ENCODE data around the gene RAB32.

RAB32 gene

GRCh38 chr6:146594495-146594894 lies 50.9 kb downstream of the RAB32 start:
- H3K9me2 ChIP-seq (ENCODE audit: low read depth, low read length): no peaks in the 10 kb centered on the region
- H3K4me3 ChIP-seq (ENCODE audit: low read depth, low read length, poor library complexity, severe bottlenecking): no peak overlapping the region
- no peak overlapping the region for H3K4me2 ChIP-seq (ENCODE audit: low read length)
- H3K27me3 ChIP-seq (ENCODE audit: insufficient read depth, low read length): no peaks in the 10 kb centered on the region
- no peak overlapping the region for H2AFZ ChIP-seq (ENCODE audit: low read length)
- H3K36me3 ChIP-seq (ENCODE audit: insufficient read depth, low read length): no peaks in the 10 kb centered on the region
- H3F3A ChIP-seq (ENCODE audit: insufficient read depth, low read length): no peaks in the 10 kb centered on the region
- H3K9ac ChIP-seq (ENCODE audit: low read length): no peak overlapping the region
- H4K20me1 ChIP-seq (ENCODE audit: insufficient read depth, low read length): no peaks in the 10 kb centered on the region
- H3K27ac ChIP-seq (ENCODE audit: low read depth, low read length, poor library complexity, severe bottlenecking): no peak overlapping the region
- H3K9me3 ChIP-seq (ENCODE audit: low read length): no peaks in the 10 kb centered on the region
- H3K4me1 ChIP-seq (ENCODE audit: insufficient read depth, low read length, severe bottlenecking): no peaks in the 10 kb centered on the region
- no peaks in the 10 kb centered on the region for H3K79me2 ChIP-seq (ENCODE audit: insufficient read depth, low read length)
- TF ChIP-seq EZH2 (IDR thresholded peaks at IDR 0.05; ENCODE audit: borderline replicate concordance, low read length): no peak

- TF ChIP-seq CTCF (IDR thresholded peaks at IDR 0.05; ENCODE audit: low read length) (no peak), EZH2 (IDR thresholded peaks at IDR 0.05; ENCODE audit: borderline replicate concordance, low read length) (no peak)
- no peaks in the 10 kb centered on the region for H4K20me1 ChIP-seq (ENCODE audit: insufficient read depth, low read length)
- no peak overlapping the region for H3K27ac ChIP-seq (ENCODE audit: low read depth, low read length, poor library complexity, severe bottlenecking)
- no peaks in the 10 kb centered on the region for H3F3A ChIP-seq (ENCODE audit: insufficient read depth, low read length)
- H3K4me2 ChIP-seq (ENCODE audit: low read length): no peak overlapping the region
- H3K79me2 ChIP-seq (ENCODE audit: insufficient read depth, low read length): no peaks in the 10 kb centered on the region
- no peaks in the 10 kb centered on the region for H3K36me3 ChIP-seq (ENCODE audit: insufficient read depth, low read length)
- H3K4me1 ChIP-seq (ENCODE audit: insufficient read depth, low read length, severe bottlenecking): no peaks in the 10 kb centered on the region
- H3K27me3 ChIP-seq (ENCODE audit: insufficient read depth, low read length): no peaks in the 10 kb centered on the region
- no peak overlapping the region for H2AFZ ChIP-seq (ENCODE audit: low read length)
- no peaks in the 10 kb centered on the region for H3K9me3 ChIP-seq (ENCODE audit: low read length)
- H3K4me3 ChIP-seq (ENCODE audit: low read depth, low read length, poor library complexity, severe bottlenecking): no peak overlapping the region
- no peak overlapping the region for H3K9ac ChIP-seq (ENCODE audit: low read length)
- H3K9me2 ChIP-seq (ENCODE audit: low read depth, low read length): no peaks in the 10 kb centered on the region
Observed at GRCh38 chr6:146595972-146596731, 52.5 kb downstream of the RAB32 start.

- Histone ChIP-seq H3K4me1 (ENCODE audit: insufficient read depth, low read length, severe bottlenecking) (no peaks in the 10 kb centered on the region), H3K9me3 (ENCODE audit: low read length) (no peaks in the 10 kb centered on the region), H3K36me3 (ENCODE audit: insufficient read depth, low read length) (no peaks in the 10 kb centered on the region), H4K20me1 (ENCODE audit: insufficient read depth, low read length) (no peaks in the 10 kb centered on the region), H3K4me2 (ENCODE audit: low read length) (no peak within 1 kb of the TSS), H3K9ac (ENCODE audit: low read length) (no peak within 1 kb of the TSS), H3K79me2 (ENCODE audit: insufficient read depth, low read length) (no peaks in the 10 kb centered on the region), H3K27me3 (ENCODE audit: insufficient read depth, low read length) (no peaks in the 10 kb centered on the region), H3K27ac (ENCODE audit: low read depth, low read length, poor library complexity, severe bottlenecking) (no peak within 1 kb of the TSS), H3F3A (ENCODE audit: insufficient read depth, low read length) (no peaks in the 10 kb centered on the region), H3K9me2 (ENCODE audit: low read depth, low read length) (no peaks in the 10 kb centered on the region), H3K4me3 (ENCODE audit: low read depth, low read length, poor library complexity, severe bottlenecking) (no peak within 1 kb of the TSS), H2AFZ (ENCODE audit: low read length) (no peak within 1 kb of the TSS)
- TF ChIP-seq CTCF (IDR thresholded peaks at IDR 0.05; ENCODE audit: low read length) (no peak), EZH2 (IDR thresholded peaks at IDR 0.05; ENCODE audit: borderline replicate concordance, low read length) (no peak)
Observed at GRCh38 chr6:146598772-146599405, 55.3 kb downstream of the RAB32 start, which contains the start of gene ADGB. ADGB (plus strand) TSS chr6:146598972; CDS start chr6:146599041, 69 bp downstream.

Measured in OCI-LY1 (cell line).